GM18907 (cell line): ENCODE data around the gene EBI3.
A peak's percentile ranks its signal among the peaks of the same experiment; 100 is the strongest.
"Not testable (repeated sequence)": the region's sequence is repeated elsewhere in the genome, so short reads cannot be mapped to it uniquely, and the experiment has no call there.

ENCODE experiments used
- ATAC-seq: cut with Tn5 transposase; IDR thresholded peaks from one replicate; pipeline ENCODE4 v1.9.1; 2021; ENCODE audit warnings: mild to moderate bottlenecking, moderate library complexity; ENCODE audit not compliant: unreplicated experiment

The EBI3 gene

GRCh38 chr19:4229179-4229931, at the start of gene EBI3:
EBI3 (plus strand) TSS chr19:4229523; CDS start chr19:4229551, 28 bp downstream.
- ATAC-seq, result peak; percentile 73

DNA sequence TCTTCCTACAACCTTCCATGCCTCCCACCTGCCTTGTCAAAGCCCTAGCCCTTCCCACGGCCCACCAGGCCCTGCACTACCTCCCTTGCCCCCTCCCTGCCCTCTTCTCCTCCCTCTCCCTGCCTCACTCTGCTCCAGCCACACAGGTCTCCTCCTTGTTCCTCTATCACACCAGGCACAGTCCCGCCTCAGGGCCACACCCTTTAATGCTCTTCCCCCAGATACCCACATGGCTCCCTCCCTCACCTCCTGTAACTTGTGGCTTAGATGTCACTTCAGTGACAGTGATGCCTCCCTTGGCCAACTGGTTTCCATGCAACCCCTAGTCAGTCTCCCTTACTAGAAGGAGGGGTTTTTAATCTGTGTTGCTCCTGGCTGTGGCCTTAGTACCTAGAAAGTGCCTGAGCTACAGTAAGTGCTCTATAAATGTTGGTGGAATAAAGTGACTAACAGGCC, 48.2 kb upstream of the EBI3 start:
- no peak for ATAC-seq

DNA sequence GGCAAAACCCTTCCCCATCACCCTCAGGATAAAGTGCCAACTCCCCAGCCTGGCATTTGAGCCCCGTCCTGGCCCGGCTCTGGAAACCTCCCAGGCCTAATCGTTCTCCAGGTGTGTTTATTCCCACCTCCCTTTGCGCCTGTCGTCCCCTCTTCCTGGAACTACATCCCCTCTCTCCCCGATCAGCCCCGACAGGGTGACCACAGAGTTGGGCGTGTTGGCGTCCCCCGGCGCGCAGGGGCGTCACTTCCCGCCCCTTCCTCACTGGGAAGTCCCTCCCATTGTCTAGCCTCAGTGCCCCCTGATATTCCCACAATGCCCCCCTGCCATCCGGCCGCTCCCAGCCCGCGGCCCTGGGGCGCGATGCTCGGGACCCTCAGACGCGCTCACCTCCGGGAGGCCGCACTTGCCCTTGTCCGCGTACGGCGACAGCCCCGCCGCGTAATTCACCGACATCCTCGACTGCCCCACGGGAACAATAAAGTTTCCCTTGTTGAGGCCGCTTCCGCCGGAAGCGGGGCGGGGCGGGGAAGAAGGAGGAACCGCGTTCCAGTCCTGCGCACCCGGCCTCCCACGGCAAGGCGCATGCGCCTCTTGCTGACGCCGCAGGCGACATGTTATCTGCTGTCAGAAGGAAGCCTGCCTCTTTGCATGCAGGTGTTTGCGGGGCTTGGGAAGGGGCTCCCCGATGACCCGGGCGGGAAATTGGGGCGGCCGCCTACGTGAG, 47.1 kb upstream of the EBI3 start, which contains the start of the genes ANKRD24 and SIRT6:
Gene ANKRD24 (plus strand): TSS at position 606 of the 727 bp plus-strand sequence. CDS start 3,737 bp downstream, outside the sequence.
Gene SIRT6 (minus strand): TSS at position 480 of the 727 bp plus-strand sequence. CDS start 24 bp downstream, at position 456.
- peak; percentile 70 for ATAC-seq

- no peak for ATAC-seq
These were observed 45.2 kb upstream of the EBI3 start for GRCh38 chr19:4183967-4184717.

DNA sequence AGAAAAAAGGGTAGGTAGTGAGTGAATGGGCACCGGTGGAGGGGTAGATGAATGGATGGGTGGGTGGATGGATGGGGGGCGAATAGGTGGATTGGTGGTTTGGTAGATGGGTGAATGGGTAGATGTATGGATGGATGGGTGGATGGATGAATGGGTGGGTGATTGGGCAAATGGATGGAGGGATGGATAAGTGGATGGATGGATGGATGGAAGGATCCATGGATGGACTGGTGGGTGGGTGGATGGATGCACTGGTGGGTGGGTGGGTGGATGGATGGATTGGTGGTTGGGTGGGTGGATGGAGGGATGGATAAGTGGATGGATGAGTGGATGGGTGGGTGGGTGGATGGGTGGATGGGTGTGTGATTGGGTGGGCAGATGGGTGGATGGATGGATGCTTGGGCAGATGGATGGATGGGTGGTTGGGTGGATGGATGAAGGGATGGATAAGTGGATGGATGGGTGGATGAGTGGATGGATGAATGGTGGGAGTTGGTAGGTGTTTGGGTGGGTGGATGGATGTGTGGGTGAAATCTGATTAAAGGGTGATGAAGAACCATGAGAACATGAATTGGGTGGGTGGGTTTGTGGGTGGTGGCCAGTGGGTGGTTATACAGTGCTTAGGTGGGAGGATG, 44.5 kb upstream of the EBI3 start:
- ATAC-seq, result no peak

GRCh38 chr19:4185413-4186086, 43.8 kb upstream of the EBI3 start:
- ATAC-seq, result no peak

- no peak for ATAC-seq
These were observed 43.0 kb upstream of the EBI3 start for GRCh38 chr19:4186087-4186993.

GRCh38 chr19:4187313-4188122, 41.8 kb upstream of the EBI3 start:
- ATAC-seq, result no peak

DNA sequence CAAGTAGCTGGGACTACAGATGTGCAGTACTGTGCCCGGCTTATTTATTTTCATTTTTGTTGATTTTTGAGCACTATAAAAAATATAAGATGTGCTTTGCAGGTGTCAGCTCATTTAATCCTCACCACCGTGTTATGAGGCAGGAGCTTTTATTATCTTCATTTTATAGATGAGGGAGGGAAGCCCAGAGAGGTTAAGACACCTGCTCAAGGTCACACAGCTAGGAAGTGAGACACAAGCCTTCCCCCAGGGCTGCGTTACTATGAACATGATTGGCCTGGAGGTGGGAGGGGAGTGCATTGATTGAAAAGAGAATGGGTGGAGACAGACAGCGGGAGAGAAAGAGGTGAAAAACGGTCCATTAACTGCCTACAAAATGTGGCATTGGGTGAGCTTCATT, 39.7 kb upstream of the EBI3 start:
- no peak for ATAC-seq

DNA sequence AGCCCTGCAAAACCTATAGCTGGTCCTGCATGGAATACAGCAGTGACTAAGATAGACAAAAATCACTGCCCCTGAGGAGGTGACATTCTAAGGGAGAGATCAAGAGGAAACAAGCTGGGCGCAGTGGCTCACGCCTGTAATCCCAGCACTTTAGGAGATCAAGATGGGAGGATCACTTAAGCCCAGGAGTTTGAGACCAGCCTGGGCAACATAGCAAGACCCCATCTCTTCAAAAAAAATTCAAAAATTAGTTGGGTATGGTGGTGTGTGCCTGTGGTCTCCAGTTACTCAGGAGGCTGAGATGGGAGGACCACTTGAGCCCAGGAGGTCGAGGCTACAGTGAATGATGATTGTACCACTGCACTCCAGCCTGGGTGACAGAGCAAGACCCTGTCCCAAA, 36.8 kb upstream of the EBI3 start:
- ATAC-seq, result not testable (repeated sequence)

DNA sequence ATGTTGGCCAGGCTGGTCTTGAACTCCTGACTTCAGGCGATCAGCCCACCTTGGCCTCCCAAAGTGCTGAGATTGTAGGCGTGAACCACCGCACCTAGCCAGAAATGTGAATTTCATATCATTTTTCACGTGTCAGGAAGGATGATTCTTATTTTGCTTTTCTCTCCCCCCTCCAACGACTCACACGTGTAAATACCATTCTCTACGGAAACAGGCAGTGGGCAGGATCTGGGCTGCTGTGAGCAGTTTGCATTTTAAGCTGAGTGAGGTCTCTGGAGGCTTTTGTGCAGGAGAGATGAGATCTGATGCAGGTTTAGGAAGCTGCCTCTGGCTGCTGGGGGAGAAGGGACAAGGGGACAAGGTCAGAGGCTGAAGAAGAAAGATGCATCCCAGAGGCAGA, 35.0 kb upstream of the EBI3 start:
- ATAC-seq, result no peak

GRCh38 chr19:4196009-4196408, 33.3 kb upstream of the EBI3 start:
- ATAC-seq, result no peak

- ATAC-seq, result no peak
These were observed 32.7 kb upstream of the EBI3 start for GRCh38 chr19:4196587-4197148.

GRCh38 chr19:4197228-4197624, 32.1 kb upstream of the EBI3 start:
- ATAC-seq, result no peak

- no peak for ATAC-seq
These were observed 31.5 kb upstream of the EBI3 start for GRCh38 chr19:4197625-4198466.

DNA sequence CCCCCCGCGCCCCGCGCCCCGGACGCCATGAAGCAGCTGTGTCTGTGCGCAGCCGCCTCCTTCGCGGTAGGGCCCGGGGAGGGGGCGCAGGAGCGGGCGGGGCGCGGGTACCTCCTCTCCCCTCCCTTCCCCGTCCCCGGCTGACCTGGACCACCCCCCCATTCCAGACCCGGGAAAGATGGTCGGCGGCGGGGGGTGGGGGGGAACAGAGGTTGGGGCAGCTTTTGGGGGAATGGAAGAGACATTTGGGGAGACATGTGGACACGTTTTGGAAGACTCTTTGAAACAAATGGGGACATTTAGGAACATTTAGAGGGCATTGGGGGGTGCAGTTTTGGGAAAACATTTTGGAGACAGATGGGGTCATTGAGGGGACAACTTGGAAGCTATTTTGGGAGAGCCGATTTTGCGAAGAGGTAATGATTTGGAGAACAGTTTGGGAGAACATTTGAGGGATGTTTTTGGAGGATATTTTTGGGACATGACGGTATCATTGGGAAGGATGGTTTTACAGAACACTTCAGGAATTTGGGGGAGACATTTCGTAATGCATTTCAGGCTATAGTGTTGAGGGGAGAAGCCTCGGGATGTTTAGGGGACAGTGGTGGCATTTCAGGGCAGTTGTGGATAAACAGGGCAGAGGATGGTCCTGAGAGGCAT, 30.7 kb upstream of the EBI3 start:
- no peak for ATAC-seq
